ENCODE measurements around the gene CRADD. TPM values are rescaled to one million over a fixed set of nuclear protein-coding genes. Genes with fewer than 3 reads are reported as not detected.

The CRADD gene
- total RNA-seq, 1 experiment from 2014 or later, result 18.3 TPM

DNA sequence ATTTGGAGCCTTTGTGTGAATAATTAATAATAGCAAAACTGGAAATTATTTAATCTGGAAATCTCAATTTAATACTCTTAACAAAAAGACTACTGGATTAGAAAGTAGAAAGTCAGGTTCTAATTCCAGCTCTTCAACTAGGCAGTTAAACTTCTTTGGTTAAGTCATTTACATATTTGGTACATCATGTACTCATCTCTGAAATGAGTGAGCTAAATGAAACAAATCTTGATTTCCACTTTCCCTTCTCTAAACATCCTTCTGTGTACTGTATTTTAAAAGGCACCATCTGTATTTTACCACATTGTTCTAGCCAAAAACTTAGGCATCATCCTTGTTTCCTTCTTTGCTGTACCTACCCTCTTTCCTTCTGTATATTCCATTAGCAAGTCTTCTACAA, 26.9 kb downstream of the CRADD start:
- no peak overlapping the region for H3K4me3 ChIP-seq (ENCODE audit: low read length)
- no peaks in the 10 kb centered on the region for H3K27me3 ChIP-seq (ENCODE audit: low read length)
- no peaks in the 10 kb centered on the region for H3K36me3 ChIP-seq (ENCODE audit: insufficient read depth, low read length)
- no peak for DNase-seq
- H2AFZ ChIP-seq (ENCODE audit: low read length), result no peak overlapping the region
- H4K20me1 ChIP-seq (ENCODE audit: insufficient read depth, low read depth, low read length), result no peaks in the 10 kb centered on the region
- H3K9me3 ChIP-seq (ENCODE audit: low read length), result no peaks in the 10 kb centered on the region
- H3K9ac ChIP-seq (ENCODE audit: low read length), result no peak overlapping the region
- H3K79me2 ChIP-seq (ENCODE audit: low read length), result no peaks in the 10 kb centered on the region
- H3K4me1 ChIP-seq (ENCODE audit: low read length), result peaks cover 11% of the 10 kb centered on the region
- no peak overlapping the region for H3K27ac ChIP-seq (ENCODE audit: low read length)
- H3K9me2 ChIP-seq (replicated peaks; ENCODE audit: insufficient read depth, low read length), result no peaks in the 10 kb centered on the region
- H3K4me2 ChIP-seq (ENCODE audit: low read depth, low read length, poor library complexity, severe bottlenecking), result no peak overlapping the region

DNA sequence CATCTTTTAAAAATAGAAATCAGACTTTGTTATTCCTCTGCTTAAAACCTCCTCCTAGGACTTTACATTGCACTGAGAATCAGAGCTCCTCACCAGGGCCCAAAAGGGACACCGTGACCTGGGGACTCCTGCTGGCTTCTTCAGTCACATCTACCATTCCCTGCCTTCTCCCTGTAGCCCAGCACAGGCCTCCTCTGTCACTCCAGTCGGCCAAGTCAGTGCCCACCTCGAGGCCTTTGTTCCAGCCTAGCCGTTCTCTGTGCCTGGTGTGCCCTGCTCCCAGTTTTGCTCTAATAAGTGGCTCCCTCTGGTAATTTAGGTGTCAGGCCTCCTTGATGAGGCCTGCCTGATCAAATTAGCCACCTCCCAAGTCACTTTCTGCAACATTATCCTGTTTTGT, 27.4 kb downstream of the CRADD start:
- H3K27ac ChIP-seq (ENCODE audit: low read length), result no peak overlapping the region
- H3K9ac ChIP-seq (ENCODE audit: low read length), result no peak overlapping the region
- no peaks in the 10 kb centered on the region for H3K36me3 ChIP-seq (ENCODE audit: insufficient read depth, low read length)
- no peak overlapping the region for H3K4me3 ChIP-seq (ENCODE audit: low read length)
- peaks cover under 1% of the 10 kb centered on the region; the same call in 1 of the 2 replicates for H3K9me3 ChIP-seq (ENCODE audit: low read length)
- H3K79me2 ChIP-seq (ENCODE audit: low read length), result no peaks in the 10 kb centered on the region
- no peak overlapping the region for H2AFZ ChIP-seq (ENCODE audit: low read length)
- no peaks in the 10 kb centered on the region for H3K27me3 ChIP-seq (ENCODE audit: low read length)
- peaks cover 6% of the 10 kb centered on the region for H3K4me1 ChIP-seq (ENCODE audit: low read length)
- no peak overlapping the region for H3K4me2 ChIP-seq (ENCODE audit: low read depth, low read length, poor library complexity, severe bottlenecking)
- no peaks in the 10 kb centered on the region for H4K20me1 ChIP-seq (ENCODE audit: insufficient read depth, low read depth, low read length)
- DNase-seq, result no peak
- no peaks in the 10 kb centered on the region for H3K9me2 ChIP-seq (replicated peaks; ENCODE audit: insufficient read depth, low read length)

DNA sequence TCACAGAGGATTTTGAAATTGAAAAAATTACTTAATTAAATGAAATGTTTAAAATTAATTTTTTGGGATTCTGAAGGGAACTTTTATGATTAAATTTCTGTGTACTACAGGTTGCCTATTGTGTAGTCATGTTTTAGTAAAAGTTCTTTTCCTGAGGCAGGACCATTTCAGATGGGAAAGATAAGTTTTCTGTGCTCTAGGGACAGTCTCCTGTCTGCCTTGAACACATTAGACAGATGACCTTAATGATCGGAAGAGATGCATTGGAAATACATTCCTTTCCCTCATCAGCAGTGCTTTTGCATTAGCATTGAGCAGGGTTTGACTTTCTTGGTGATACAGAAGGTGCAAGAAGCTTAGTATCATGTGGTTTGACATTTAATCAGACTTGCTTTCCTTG, 28.1 kb downstream of the CRADD start:
- Histone ChIP-seq H3K27ac (ENCODE audit: low read length) (no peak overlapping the region), H2AFZ (ENCODE audit: low read length) (no peak overlapping the region), H3K4me3 (ENCODE audit: low read length) (no peak overlapping the region), H3K27me3 (ENCODE audit: low read length) (no peaks in the 10 kb centered on the region), H3K4me1 (ENCODE audit: low read length) (peaks cover 3% of the 10 kb centered on the region; the same call in 1 of the 2 replicates), H3K36me3 (ENCODE audit: insufficient read depth, low read length) (no peaks in the 10 kb centered on the region), H3K9me2 (replicated peaks; ENCODE audit: insufficient read depth, low read length) (no peaks in the 10 kb centered on the region), H4K20me1 (ENCODE audit: insufficient read depth, low read depth, low read length) (no peaks in the 10 kb centered on the region), H3K9me3 (ENCODE audit: low read length) (peaks cover 5% of the 10 kb centered on the region), H3K9ac (ENCODE audit: low read length) (no peak overlapping the region), H3K4me2 (ENCODE audit: low read depth, low read length, poor library complexity, severe bottlenecking) (no peak overlapping the region), H3K79me2 (ENCODE audit: low read length) (no peaks in the 10 kb centered on the region)
- DNase-seq, result no peak

DNA sequence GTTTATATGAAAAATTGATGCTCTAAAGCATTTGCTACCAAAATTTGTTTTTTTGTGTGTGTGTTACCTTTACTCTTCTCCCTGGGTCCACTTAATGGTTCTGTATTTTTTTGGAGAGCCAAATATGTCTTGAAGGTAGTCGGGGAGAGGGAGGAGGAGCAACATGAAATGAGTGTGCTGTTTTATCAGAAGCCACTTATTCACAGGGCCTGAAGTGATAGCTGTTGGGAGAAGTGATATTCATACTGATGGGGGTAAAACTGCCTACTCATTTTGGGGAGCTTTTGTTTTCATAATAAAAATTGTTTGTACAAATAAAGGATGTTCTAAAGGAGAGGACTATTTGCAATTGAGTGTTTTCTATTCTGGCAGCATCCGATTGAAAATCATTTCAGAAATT, 29.2 kb downstream of the CRADD start:
- Histone ChIP-seq H3K4me1 (ENCODE audit: low read length) (peaks cover 3% of the 10 kb centered on the region; the same call in 1 of the 2 replicates), H3K4me2 (ENCODE audit: low read depth, low read length, poor library complexity, severe bottlenecking) (no peak overlapping the region), H3K9ac (ENCODE audit: low read length) (no peak overlapping the region), H3K79me2 (ENCODE audit: low read length) (no peaks in the 10 kb centered on the region), H3K27me3 (ENCODE audit: low read length) (no peaks in the 10 kb centered on the region), H4K20me1 (ENCODE audit: insufficient read depth, low read depth, low read length) (no peaks in the 10 kb centered on the region), H3K36me3 (ENCODE audit: insufficient read depth, low read length) (no peaks in the 10 kb centered on the region), H3K4me3 (ENCODE audit: low read length) (no peak overlapping the region), H3K9me2 (replicated peaks; ENCODE audit: insufficient read depth, low read length) (no peaks in the 10 kb centered on the region), H3K9me3 (ENCODE audit: low read length) (peaks cover 5% of the 10 kb centered on the region), H3K27ac (ENCODE audit: low read length) (no peak overlapping the region), H2AFZ (ENCODE audit: low read length) (no peak overlapping the region)
- DNase-seq, result no peak

DNA sequence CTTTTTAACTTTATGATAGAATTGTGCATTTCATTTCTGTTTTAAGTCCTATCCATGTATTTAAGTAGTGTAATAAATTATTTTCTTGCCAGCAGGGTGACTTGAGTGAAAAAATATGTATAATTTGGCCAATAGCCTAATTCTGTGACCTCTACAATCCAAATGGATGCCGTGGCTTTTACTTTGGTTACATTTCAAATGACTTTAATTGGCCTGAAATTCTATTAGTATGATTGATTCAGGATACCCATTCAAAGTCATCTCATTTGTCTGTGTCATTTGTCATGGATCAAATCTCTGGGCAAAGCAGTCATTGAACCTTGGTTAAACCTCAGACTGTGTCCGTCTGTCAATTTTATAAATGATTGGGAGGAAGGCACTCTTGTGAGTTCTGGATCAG, 29.6 kb downstream of the CRADD start:
- Histone ChIP-seq H3K4me2 (ENCODE audit: low read depth, low read length, poor library complexity, severe bottlenecking) (no peak overlapping the region), H3K4me3 (ENCODE audit: low read length) (no peak overlapping the region), H3K27me3 (ENCODE audit: low read length) (no peaks in the 10 kb centered on the region), H3K36me3 (ENCODE audit: insufficient read depth, low read length) (no peaks in the 10 kb centered on the region), H3K9me2 (replicated peaks; ENCODE audit: insufficient read depth, low read length) (no peaks in the 10 kb centered on the region), H4K20me1 (ENCODE audit: insufficient read depth, low read depth, low read length) (no peaks in the 10 kb centered on the region), H3K79me2 (ENCODE audit: low read length) (no peaks in the 10 kb centered on the region), H3K9ac (ENCODE audit: low read length) (no peak overlapping the region), H3K9me3 (ENCODE audit: low read length) (peaks cover 5% of the 10 kb centered on the region), H3K27ac (ENCODE audit: low read length) (no peak overlapping the region), H3K4me1 (ENCODE audit: low read length) (peaks cover 3% of the 10 kb centered on the region; the same call in 1 of the 2 replicates), H2AFZ (ENCODE audit: low read length) (no peak overlapping the region)
- no peak for DNase-seq

DNA sequence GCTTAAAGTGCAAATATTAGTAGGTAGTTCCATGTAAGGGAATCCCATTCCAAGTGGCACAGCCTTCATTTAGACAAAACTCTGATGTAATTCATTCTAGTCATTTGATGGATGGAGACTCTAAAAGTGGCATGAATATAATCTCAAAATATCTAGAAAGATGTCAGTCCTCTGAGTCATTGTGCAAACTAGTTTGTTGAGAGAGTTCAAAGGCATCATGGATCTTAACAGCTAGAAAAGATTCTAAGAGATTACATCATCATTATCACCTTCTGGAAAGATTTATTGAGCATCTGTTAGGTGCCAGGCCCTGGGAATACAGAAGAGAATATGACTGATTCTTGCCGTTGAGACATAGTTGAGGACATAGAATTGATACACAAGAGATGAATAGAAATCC, 30.7 kb downstream of the CRADD start:
- no peak overlapping the region for H3K4me2 ChIP-seq (ENCODE audit: low read depth, low read length, poor library complexity, severe bottlenecking)

DNA sequence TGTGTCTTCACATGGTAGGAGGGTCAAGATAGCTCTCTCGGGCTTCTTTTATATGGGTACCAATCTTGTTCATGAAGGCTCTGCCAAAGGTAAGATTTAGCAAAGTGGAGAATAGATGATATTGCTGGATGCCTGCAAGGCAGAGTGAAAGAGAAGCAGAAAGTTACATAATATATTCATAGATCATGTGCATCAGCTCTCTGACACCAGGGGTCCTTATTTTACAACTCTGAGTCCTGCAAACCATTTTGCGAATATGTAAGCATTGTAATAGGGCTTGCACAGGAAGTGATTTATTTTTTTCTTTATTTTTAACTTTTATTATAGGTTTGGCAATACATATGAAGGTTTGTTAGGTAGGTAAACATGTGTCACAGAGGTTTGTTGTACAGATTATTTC, 31.8 kb downstream of the CRADD start:
- no peaks in the 10 kb centered on the region for H3K79me2 ChIP-seq (ENCODE audit: low read length)
- H3K4me3 ChIP-seq (ENCODE audit: low read length), result no peak overlapping the region
- H3K9me3 ChIP-seq (ENCODE audit: low read length), result peaks cover 5% of the 10 kb centered on the region
- DNase-seq, result no peak
- H3K9me2 ChIP-seq (replicated peaks; ENCODE audit: insufficient read depth, low read length), result no peaks in the 10 kb centered on the region
- H3K27me3 ChIP-seq (ENCODE audit: low read length), result no peaks in the 10 kb centered on the region
- H3K9ac ChIP-seq (ENCODE audit: low read length), result no peak overlapping the region
- no peaks in the 10 kb centered on the region for H3K36me3 ChIP-seq (ENCODE audit: insufficient read depth, low read length)
- no peak overlapping the region for H3K27ac ChIP-seq (ENCODE audit: low read length)
- H4K20me1 ChIP-seq (ENCODE audit: insufficient read depth, low read depth, low read length), result no peaks in the 10 kb centered on the region
- H3K4me1 ChIP-seq (ENCODE audit: low read length), result peaks cover 3% of the 10 kb centered on the region; the same call in 1 of the 2 replicates
- H3K4me2 ChIP-seq (ENCODE audit: low read depth, low read length, poor library complexity, severe bottlenecking), result no peak overlapping the region
- no peak overlapping the region for H2AFZ ChIP-seq (ENCODE audit: low read length)

More for the DNA sequence above, 30.7 kb downstream of the CRADD start:
- peaks cover 5% of the 10 kb centered on the region for H3K9me3 ChIP-seq (ENCODE audit: low read length)
- no peaks in the 10 kb centered on the region for H3K27me3 ChIP-seq (ENCODE audit: low read length)
- peaks cover 3% of the 10 kb centered on the region; the same call in 1 of the 2 replicates for H3K4me1 ChIP-seq (ENCODE audit: low read length)
- no peak for DNase-seq
- no peaks in the 10 kb centered on the region for H3K36me3 ChIP-seq (ENCODE audit: insufficient read depth, low read length)
- H3K27ac ChIP-seq (ENCODE audit: low read length), result no peak overlapping the region
- H3K9ac ChIP-seq (ENCODE audit: low read length), result no peak overlapping the region
- no peak overlapping the region for H2AFZ ChIP-seq (ENCODE audit: low read length)
- H4K20me1 ChIP-seq (ENCODE audit: insufficient read depth, low read depth, low read length), result no peaks in the 10 kb centered on the region
- H3K4me3 ChIP-seq (ENCODE audit: low read length), result no peak overlapping the region
- no peaks in the 10 kb centered on the region for H3K9me2 ChIP-seq (replicated peaks; ENCODE audit: insufficient read depth, low read length)
- H3K79me2 ChIP-seq (ENCODE audit: low read length), result no peaks in the 10 kb centered on the region

DNA sequence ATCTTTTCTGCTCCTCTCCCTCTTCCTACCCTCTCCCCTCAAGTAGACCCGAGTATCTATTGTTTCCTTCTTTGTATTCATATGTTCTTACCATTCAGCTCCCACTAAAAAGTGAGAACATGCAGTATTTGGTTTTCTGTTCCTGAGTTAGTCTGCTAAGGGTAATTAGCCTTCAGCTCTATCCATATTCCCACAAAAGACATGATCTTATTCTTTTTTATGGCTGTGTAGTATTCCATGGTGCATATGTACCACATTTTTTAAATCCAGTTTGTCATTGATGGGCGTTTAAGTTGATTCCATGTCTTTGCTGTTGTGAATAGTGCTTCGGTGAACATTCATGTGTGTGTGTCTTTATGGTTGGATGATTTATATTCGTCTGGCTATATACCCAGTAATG, 32.2 kb downstream of the CRADD start:
- Histone ChIP-seq H4K20me1 (ENCODE audit: insufficient read depth, low read depth, low read length) (no peaks in the 10 kb centered on the region), H3K4me1 (ENCODE audit: low read length) (no peaks in the 10 kb centered on the region), H3K27ac (ENCODE audit: low read length) (no peak overlapping the region), H3K9me2 (replicated peaks; ENCODE audit: insufficient read depth, low read length) (no peaks in the 10 kb centered on the region), H3K9ac (ENCODE audit: low read length) (no peak overlapping the region), H3K36me3 (ENCODE audit: insufficient read depth, low read length) (no peaks in the 10 kb centered on the region), H3K9me3 (ENCODE audit: low read length) (peaks cover 5% of the 10 kb centered on the region), H2AFZ (ENCODE audit: low read length) (no peak overlapping the region), H3K4me2 (ENCODE audit: low read depth, low read length, poor library complexity, severe bottlenecking) (no peak overlapping the region), H3K4me3 (ENCODE audit: low read length) (no peak overlapping the region), H3K79me2 (ENCODE audit: low read length) (no peaks in the 10 kb centered on the region), H3K27me3 (ENCODE audit: low read length) (no peaks in the 10 kb centered on the region)
- DNase-seq, result no peak

DNA sequence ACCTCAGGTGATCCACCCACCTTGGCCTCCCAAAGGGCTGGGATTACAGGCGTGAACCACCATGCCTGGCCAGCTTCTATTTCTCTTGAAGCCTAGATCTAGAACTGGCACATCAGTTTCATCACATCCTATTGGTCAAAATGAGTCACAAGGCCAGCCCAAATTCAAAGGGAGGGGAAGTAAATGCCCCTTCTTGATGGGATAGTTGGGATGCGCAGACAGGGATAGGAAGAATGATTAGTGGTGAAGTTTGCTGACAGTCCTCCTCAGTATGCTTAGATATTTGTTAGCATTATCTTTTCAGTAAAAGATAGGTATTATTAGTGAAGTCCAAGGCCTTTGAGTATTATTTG, 33.4 kb downstream of the CRADD start:
- Histone ChIP-seq H3K9me3 (ENCODE audit: low read length) (peaks cover 5% of the 10 kb centered on the region), H3K27me3 (ENCODE audit: low read length) (no peaks in the 10 kb centered on the region), H3K4me2 (ENCODE audit: low read depth, low read length, poor library complexity, severe bottlenecking) (no peak overlapping the region), H2AFZ (ENCODE audit: low read length) (no peak overlapping the region), H3K36me3 (ENCODE audit: insufficient read depth, low read length) (no peaks in the 10 kb centered on the region), H3K4me1 (ENCODE audit: low read length) (no peaks in the 10 kb centered on the region), H3K9me2 (replicated peaks; ENCODE audit: insufficient read depth, low read length) (no peaks in the 10 kb centered on the region), H3K4me3 (ENCODE audit: low read length) (no peak overlapping the region), H3K79me2 (ENCODE audit: low read length) (no peaks in the 10 kb centered on the region), H3K9ac (ENCODE audit: low read length) (no peak overlapping the region), H3K27ac (ENCODE audit: low read length) (no peak overlapping the region), H4K20me1 (ENCODE audit: insufficient read depth, low read depth, low read length) (no peaks in the 10 kb centered on the region)
- DNase-seq, result no peak

Data from Karpas-422 (cell line).